GM12892 (cell line): Measurements from ENCODE around the gene CLASRP.

Experiments
- POLR2A ChIP-seq: IDR thresholded peaks from 2 replicates; pipeline ENCODE4 v1.6.1; 2011; ENCODE audit warnings: low read depth, low read length, control low read depth
- POLR2AphosphoS5 ChIP-seq: IDR thresholded peaks from 2 replicates; pipeline ENCODE4 v1.6.1; 2011; ENCODE audit warnings: low read depth, low read length, control low read depth

- no peak for TF ChIP-seq POLR2AphosphoS5
- TF ChIP-seq POLR2A = no peak
These were observed 46.3 kb upstream of the CLASRP start for GRCh38 chr19:44992336-44993163.
